Heart left ventricle (tissue), 16 donors: ENCODE data around the gene ABR. TPM values are rescaled to one million over a fixed set of nuclear protein-coding genes. Genes with fewer than 3 reads are reported as not detected.
A peak's percentile ranks its signal among the peaks of the same experiment; 100 is the strongest.

Experiments used
- ATAC-seq, 4 donors: fragments of 200-7000 bp; cut with Tn5 transposase; one replicate each; pipeline ENCODE4 v1.9.1; 2020 to 2022; ENCODE audit warnings: moderate library complexity in 4 of 4, mild to moderate bottlenecking in 3 of 4, moderate number of reproducible peaks in 1 of 4
- DNase-seq, 5 donors: peaks; one replicate each; pipeline ENCODE4 v3.0.0-alpha.2; 2020
- H3K27ac ChIP-seq, 12 donors: fragments of 200-600 bp; sonication (generic) in 4 of 12; one replicate each; pipeline versions ENCODE4 v1.5.0 to v1.8.0; 2016 to 2022; ENCODE audit warnings: mild to moderate bottlenecking in 2 of 12
- H3K27me3 ChIP-seq, 9 donors: fragments of 200-600 bp; sonication (generic) in 2 of 9; one replicate each; pipeline versions ENCODE4 v1.5.1 to v1.8.0; 2016 to 2022; ENCODE audit warnings: mild to moderate bottlenecking in 3 of 9
- H3K36me3 ChIP-seq, 9 donors: fragments of 200-600 bp; sonication (generic) in 2 of 9; one replicate each; pipeline versions ENCODE4 v1.5.0 to v1.8.0; 2018 to 2022; ENCODE audit warnings: mild to moderate bottlenecking in 2 of 9
- H3K4me1 ChIP-seq, 12 donors: fragments of 200-600 bp; sonication (generic) in 4 of 12; one replicate each; pipeline versions ENCODE4 v1.5.0 to v1.8.0; 2016 to 2022; ENCODE audit warnings: mild to moderate bottlenecking in 3 of 12
- H3K4me3 ChIP-seq, 12 donors: fragments of 200-600 bp; sonication (generic) in 4 of 12; one replicate each; pipeline versions ENCODE4 v1.5.0 to v1.8.0; 2017 to 2022; ENCODE audit warnings: mild to moderate bottlenecking in 9 of 12, moderate library complexity in 4 of 12
- H3K9me3 ChIP-seq, 12 donors: fragments of 200-600 bp; sonication (generic) in 4 of 12; one replicate each; pipeline versions ENCODE4 v1.5.0 to v1.8.0; 2016 to 2022; ENCODE audit warnings: mild to moderate bottlenecking in 1 of 12
- CTCF ChIP-seq, 12 donors: fragments of 200-600 bp; sonication (generic) in 4 of 12; IDR thresholded peaks; one replicate each; pipeline versions ENCODE4 v1.5.0 to v1.8.0; 2018 to 2022; ENCODE audit warnings: antibody characterized with exemption in 12 of 12, mild to moderate bottlenecking in 5 of 12
- POLR2A ChIP-seq, 2 donors: fragments of 450-650 bp; IDR thresholded peaks; one replicate each; pipeline ENCODE4 v1.6.1; 2017; ENCODE audit warnings: antibody characterized with exemption in 2 of 2, mild to moderate bottlenecking in 2 of 2, moderate library complexity in 2 of 2
- WGBS, 4 donors: extraction: QIAGEN DNeasy Blood & Tissue Kit in 2 of 4; methylation state at CpG; one replicate each; pipeline versions ENCODE4 v1.1.5 to v1.1.7; 2013 to 2018; 5-methylcytosine and 5-hydroxymethylcytosine counted together
- intact Hi-C, 10 donors: fragments of 100-400 bp; cut with DNase I; formaldehyde crosslinking; loops; one replicate each; pipeline versions ENCODE4 v1.11.1 to v1.14.2; 2022
- polyA plus RNA-seq, 2 donors: library from polyadenylated mRNA; stranded (reverse); fragments of 200-250 nt; gene quantifications; one replicate each; pipeline ENCODE4 v1.2.3, GENCODE V29; 2013
- total RNA-seq, 9 donors: library from RNA; depleted of rRNA in 2 of 9; stranded (reverse); fragments of >200 nt in 2 of 9; fragmentation: NEBNext Ultra II Directional in 3 of 9; extraction: Animal tissue kit (Norgen Biotek cat#: 25700) in 3 of 9; gene quantifications; one replicate each; pipeline versions ENCODE4 v1.1.0 to v1.2.4, GENCODE V29; 2016 to 2023
- donor health status: ischemic (EF 13 %, LVEDD 7.1; RV severe dilation, severe dysfunction).
- donor health status: healthy with polysubstance abuse.
- donor health status: DM: no; HTN: yes; CAD: no.
- donor health status: DM: no; HTN: no; CAD: no.
- donor health status: ischemic (EF 25% LVEDD 6.9; RV normal size, moderate dysfunction).
- donor health status: ischemic (EF 25% LVEDD 5.7; RV mildly dilated, moderate dysfunction).
- donor health status: healthy.
- donor health status: DM: yes; HTN: yes; CAD: no.
- donor health status: ischemic (EF 35%, LVEDD 5.7; RV mildly dilated, moderate dysfunction).
- donor health status: nonischemic (EF 11% LVEDD 7.7; RV severe dilation, severe dysfunction).
- donor health status: DM: yes; HTN: yes; CAD: no.
- donor health status: PGD.
- donor health status: ischemic (EF 29% LVEDD 5.4; RV normal size, mild dysfunction).
- donor health status: nonischemic (EF 23%, LVEDD 6.1; RV moderate dilation, normal function).

Gene ABR
- total and polyA plus RNA-seq, 11 donors: 64.5 to 171 (median 149) TPM

DNA sequence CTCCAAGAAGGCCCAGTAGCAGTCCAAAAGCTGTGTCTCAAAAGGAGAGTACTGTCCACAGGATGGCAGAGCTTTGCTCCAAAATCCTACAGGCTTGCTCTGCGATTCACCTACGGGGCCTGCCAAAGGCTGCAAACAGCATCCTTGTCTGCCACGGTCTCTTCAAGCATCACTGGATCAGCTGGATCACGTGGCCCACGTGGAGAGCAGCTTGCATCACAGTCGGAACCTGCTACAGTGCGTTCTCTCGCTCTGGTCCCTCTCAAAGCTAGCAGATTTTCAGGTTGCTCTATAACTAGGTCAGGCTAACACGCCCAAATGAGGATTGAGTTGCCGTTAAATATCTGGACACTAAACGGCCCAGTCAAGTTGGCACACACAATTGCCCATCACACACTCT, 191.2 kb downstream of the ABR start:
- H3K36me3 ChIP-seq: no peaks in the 10 kb centered on the region

DNA sequence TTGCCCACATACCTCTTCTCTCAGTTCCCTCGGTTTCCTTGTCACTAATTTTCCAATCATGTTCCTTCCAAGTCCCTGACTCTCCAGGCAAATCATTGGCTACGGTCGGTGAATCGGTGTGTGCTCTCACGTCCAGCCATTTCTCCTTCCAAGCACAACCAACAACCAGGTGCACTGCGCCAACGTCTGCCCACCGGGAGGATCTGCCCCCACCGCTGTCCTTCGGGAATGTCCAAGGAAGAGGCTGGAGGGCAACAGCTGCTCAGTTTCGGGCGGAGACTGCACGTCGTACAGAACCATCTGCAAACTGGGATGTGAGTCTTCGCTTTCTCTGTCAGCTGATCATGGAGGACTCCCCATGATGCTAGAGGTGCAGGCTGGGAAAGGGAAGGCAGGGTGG, 191.8 kb downstream of the ABR start:
- no peaks in the 10 kb centered on the region for H3K36me3 ChIP-seq
- H3K27me3 ChIP-seq: no peaks in the 10 kb centered on the region
- H3K4me1 ChIP-seq: no peaks in the 10 kb centered on the region
- intact Hi-C loops: loop anchor here in 2 of 10 donors (2.0 to 10.0 kb wide), 2 partner anchors 197 to 273 kb away; partner anchors contain the start of gene VPS53 (in 1 of the 2)
- no peak overlapping the region for H3K4me3 ChIP-seq
- ATAC-seq (no peak), DNase-seq (peak in 1 of 5 donors; percentile 56)
- WGBS, 4 donors: 89 to 95% (median 94%) methylated on average over 9 to 15 of the region's 15 CpGs
- no peak overlapping the region for H3K27ac ChIP-seq
- TF ChIP-seq POLR2A (IDR thresholded peaks at IDR 0.05) (no peak), CTCF (IDR thresholded peaks at IDR 0.05) (no peak)
- H3K9me3 ChIP-seq: peaks cover 0 to 5% (median 0%) of the 10 kb centered on the region in 12 donors

More for the DNA sequence above, 191.2 kb downstream of the ABR start:
- TF ChIP-seq CTCF (IDR thresholded peaks at IDR 0.05): no peak
- intact Hi-C loops: loop anchor here in 1 of 10 donors (10.0 kb wide), 1 partner anchor 274 kb away; the partner anchor contains the start of gene VPS53
- 89 to 97% (median 91%) methylated on average over 6 to 11 of the region's 11 CpGs for WGBS, 4 donors
- DNase-seq (peak in 1 of 5 donors; percentile 3), ATAC-seq (peak in 1 of 4 donors; percentile 10)
- Histone ChIP-seq H3K27ac (no peak overlapping the region), H3K27me3 (no peaks in the 10 kb centered on the region), H3K4me3 (no peak overlapping the region), H3K9me3 (peaks cover 0 to 6% (median 0%) of the 10 kb centered on the region in 12 donors), H3K4me1 (no peaks in the 10 kb centered on the region)

- TF ChIP-seq CTCF (IDR thresholded peaks at IDR 0.05): no peak
- no peak for TF ChIP-seq POLR2A (IDR thresholded peaks at IDR 0.05)
- peaks cover 0 to under 1% (median 0%) of the 10 kb centered on the region in 12 donors for H3K4me1 ChIP-seq
- H3K27me3 ChIP-seq: no peaks in the 10 kb centered on the region
- H3K27ac ChIP-seq: no peak overlapping the region
- H3K36me3 ChIP-seq: no peaks in the 10 kb centered on the region
- no peak overlapping the region for H3K4me3 ChIP-seq
- DNase-seq (peak in 1 of 5 donors; percentile 21), ATAC-seq (peak in 1 of 4 donors; percentile 24)
- no peaks in the 10 kb centered on the region for H3K9me3 ChIP-seq
- intact Hi-C loops: loop anchor here in 2 of 10 donors (2.0 to 10.0 kb wide), 2 partner anchors 196 to 272 kb away; partner anchors contain the start of gene VPS53 (in 1 of the 2)
- WGBS, 4 donors: 83 to 90% (median 86%) methylated on average over 5 to 6 of the region's 6 CpGs
These were observed 193.4 kb downstream of the ABR start for GRCh38 chr17:986322-986929.

- Histone ChIP-seq H3K27me3 (no peaks in the 10 kb centered on the region), H3K4me1 (peaks cover 0 to 16% (median 10%) of the 10 kb centered on the region in 12 donors), H3K9me3 (no peaks in the 10 kb centered on the region), H3K27ac (no peak overlapping the region), H3K4me3 (no peak overlapping the region), H3K36me3 (no peaks in the 10 kb centered on the region)
- no peak for TF ChIP-seq CTCF (IDR thresholded peaks at IDR 0.05)
- TF ChIP-seq POLR2A (IDR thresholded peaks at IDR 0.05): no peak
- intact Hi-C loops: loop anchor here in 3 of 10 donors (5.0 to 10.0 kb wide), 2 partner anchors 269 to 572 kb away; partner anchors contain the start of gene VPS53 (in 1 of the 3)
- DNase-seq (no peak), ATAC-seq (no peak)
- 55 to 70% (median 62%) methylated on average over 3 of the region's 3 CpGs for WGBS, 4 donors
These were observed 195.9 kb downstream of the ABR start for GRCh38 chr17:983921-984320.
